GM18519 (cell line): ENCODE results near the gene KIF2B.
"Not testable (repeated sequence)": the region's sequence is repeated elsewhere in the genome, so short reads cannot be mapped to it uniquely, and the experiment has no call there.

ENCODE experiments used
- ATAC-seq: cut with Tn5 transposase; IDR thresholded peaks from one replicate; pipeline ENCODE4 v1.9.1; 2021; ENCODE audit warnings: mild to moderate bottlenecking, moderate library complexity; ENCODE audit not compliant: unreplicated experiment, low FRiP score

Gene KIF2B, protein sequence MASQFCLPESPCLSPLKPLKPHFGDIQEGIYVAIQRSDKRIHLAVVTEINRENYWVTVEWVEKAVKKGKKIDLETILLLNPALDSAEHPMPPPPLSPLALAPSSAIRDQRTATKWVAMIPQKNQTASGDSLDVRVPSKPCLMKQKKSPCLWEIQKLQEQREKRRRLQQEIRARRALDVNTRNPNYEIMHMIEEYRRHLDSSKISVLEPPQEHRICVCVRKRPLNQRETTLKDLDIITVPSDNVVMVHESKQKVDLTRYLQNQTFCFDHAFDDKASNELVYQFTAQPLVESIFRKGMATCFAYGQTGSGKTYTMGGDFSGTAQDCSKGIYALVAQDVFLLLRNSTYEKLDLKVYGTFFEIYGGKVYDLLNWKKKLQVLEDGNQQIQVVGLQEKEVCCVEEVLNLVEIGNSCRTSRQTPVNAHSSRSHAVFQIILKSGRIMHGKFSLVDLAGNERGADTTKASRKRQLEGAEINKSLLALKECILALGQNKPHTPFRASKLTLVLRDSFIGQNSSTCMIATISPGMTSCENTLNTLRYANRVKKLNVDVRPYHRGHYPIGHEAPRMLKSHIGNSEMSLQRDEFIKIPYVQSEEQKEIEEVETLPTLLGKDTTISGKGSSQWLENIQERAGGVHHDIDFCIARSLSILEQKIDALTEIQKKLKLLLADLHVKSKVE

GRCh38 chr17:53822764-53823163 lies at the start of gene KIF2B:
Gene KIF2B (plus strand): TSS chr17:53822927. CDS start chr17:53823034, 107 bp downstream.
- ATAC-seq, result no peak

DNA sequence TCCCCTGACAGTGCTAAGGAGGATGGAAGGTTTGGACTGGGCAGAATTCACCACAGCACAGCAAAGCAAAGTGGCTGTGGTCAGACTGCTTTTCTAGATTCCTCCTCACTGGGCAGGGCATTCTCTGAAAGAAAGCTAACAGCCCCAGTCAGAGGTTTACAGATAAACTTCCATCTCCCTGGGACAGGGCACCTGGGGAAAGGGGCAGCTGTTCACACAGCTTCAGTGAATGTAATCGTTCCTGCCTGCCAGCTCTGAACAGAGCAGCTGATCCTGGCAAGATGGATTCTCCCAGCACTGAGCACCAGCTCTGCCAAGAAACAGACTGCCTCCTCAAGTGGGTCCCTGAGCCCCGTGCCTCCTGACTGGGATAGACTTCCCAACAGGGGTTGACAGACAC lies 42.4 kb upstream of the KIF2B start:
- no peak for ATAC-seq

DNA sequence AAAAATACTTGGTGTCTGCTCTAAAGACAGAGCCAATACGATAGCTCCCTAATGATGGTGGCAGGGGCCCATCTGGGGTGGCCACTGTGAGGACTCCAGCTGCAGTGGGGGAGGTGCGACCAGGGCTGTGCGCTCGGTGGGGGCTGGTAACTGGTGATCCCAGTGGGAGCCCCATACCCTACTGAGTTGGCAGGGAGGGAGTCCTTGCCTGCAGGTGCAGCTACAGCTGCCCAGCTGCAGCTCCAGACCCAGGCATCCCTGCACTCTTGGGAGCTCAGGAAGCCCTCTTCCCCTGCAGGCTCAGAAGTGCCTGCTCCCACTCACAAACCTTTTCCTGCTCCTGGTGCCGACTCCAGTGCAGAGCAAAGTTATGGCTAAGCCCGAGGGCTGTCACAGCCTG lies 31.2 kb upstream of the KIF2B start:
- ATAC-seq, result no peak

GRCh38 chr17:53792451-53792850 lies 30.3 kb upstream of the KIF2B start:
- ATAC-seq, result no peak

GRCh38 chr17:53792997-53793396 lies 29.7 kb upstream of the KIF2B start:
- no peak for ATAC-seq

DNA sequence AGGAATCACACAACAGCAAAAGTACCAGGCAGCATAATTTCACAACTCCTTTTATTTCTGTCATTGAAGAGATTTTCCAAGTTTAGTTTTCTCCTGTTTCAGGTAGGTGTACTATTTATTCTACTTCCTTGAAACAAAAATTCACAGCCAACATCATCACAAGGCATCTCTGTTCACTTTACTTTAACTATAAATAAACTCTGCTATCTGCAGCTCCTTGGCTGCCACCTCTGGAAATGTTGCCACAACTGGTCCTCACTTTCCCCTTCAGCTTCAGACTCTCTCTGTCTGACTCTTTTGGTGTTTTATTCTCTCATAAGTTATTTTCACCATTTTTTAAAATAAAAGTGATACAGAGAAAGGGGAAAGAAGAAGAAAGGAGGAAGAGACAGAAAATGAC lies 27.9 kb upstream of the KIF2B start:
- no peak for ATAC-seq

DNA sequence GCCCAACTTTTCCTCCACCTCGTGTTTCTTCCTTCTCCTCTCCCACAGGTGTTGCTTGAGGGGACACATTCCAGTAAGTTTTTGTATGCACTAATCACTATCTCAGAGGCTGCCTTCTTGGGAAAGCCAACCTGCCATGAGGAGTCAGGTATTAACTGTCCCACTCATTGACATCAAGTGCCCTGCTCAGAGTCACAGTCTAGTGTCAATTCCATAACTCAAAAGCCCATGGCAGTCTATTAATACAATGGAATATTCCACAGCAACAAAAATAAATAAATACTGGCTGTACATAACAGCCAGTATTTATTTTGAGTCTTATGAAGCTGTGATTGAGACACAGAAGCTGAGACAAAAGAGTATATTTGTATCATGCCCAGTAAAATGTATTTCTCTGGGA lies 26.1 kb upstream of the KIF2B start:
- ATAC-seq, result no peak

GRCh38 chr17:53797501-53797900 lies 25.2 kb upstream of the KIF2B start:
- no peak for ATAC-seq

DNA sequence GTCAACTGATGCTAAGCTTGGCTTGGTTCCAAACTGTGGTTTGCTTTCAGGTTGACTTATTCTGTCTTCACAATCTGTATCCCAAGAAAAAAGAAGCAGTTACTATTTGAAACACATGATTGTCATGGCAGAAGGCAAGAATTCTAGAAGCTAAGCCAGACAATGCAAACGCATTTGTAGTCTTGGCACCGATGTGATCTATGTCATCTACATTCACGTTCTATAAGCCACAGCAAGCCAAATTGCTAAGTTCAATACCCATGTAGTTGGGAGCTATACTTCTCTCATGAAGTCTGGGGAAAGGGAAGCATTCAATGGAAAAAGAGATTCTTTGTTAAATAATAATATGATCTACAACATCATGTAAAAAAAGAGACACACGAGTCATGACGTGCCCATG lies 18.3 kb upstream of the KIF2B start:
- ATAC-seq, result no peak

GRCh38 chr17:53806473-53806872 lies 16.3 kb upstream of the KIF2B start:
- no peak for ATAC-seq

- no peak for ATAC-seq
Observed at GRCh38 chr17:53807286-53807685, 15.4 kb upstream of the KIF2B start.

- no peak for ATAC-seq
Observed at GRCh38 chr17:53818271-53818670, 4.5 kb upstream of the KIF2B start.

DNA sequence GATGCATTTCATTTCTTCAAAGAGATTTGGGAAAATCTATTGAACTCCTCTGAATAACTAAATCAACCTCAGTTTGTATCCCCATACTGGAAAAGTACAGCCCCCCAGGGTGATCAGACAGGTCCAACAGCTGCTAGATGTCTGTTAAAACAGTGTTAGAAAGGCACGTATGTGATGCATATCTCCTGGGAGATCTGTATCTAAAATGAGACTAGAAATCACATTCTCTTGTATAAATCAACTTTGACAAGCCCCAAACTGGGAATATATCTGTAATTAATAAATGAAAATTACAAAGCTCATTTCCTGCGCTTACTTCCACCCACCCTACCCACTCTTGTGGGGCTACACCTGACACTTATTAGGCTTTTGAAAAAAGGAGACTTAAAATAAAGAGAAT lies 3.8 kb upstream of the KIF2B start:
- ATAC-seq, result no peak

DNA sequence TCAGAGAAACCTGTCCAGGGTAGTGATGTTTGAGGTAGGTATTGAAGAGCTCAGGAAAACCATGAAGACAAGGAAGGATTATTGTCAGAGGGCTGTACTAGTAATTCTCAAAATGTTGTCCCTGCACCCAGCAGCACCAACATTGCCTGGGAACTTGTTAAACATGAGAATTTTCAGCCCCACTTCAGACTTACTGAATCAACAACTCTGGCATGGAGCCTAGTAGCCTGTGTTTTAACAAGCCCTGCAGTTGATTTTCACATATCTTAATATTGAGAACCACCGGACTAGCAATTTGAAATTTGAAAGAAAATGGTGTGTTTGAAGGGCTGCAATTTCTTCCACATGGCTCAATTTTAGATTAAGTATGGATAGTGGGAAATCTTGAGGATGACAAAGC lies 2.8 kb upstream of the KIF2B start:
- no peak for ATAC-seq

- ATAC-seq, result no peak
Observed at GRCh38 chr17:53823341-53824050, 769 bp downstream of the KIF2B start.

GRCh38 chr17:53834771-53835170 lies 12.0 kb downstream of the KIF2B start:
- not testable (repeated sequence) for ATAC-seq

DNA sequence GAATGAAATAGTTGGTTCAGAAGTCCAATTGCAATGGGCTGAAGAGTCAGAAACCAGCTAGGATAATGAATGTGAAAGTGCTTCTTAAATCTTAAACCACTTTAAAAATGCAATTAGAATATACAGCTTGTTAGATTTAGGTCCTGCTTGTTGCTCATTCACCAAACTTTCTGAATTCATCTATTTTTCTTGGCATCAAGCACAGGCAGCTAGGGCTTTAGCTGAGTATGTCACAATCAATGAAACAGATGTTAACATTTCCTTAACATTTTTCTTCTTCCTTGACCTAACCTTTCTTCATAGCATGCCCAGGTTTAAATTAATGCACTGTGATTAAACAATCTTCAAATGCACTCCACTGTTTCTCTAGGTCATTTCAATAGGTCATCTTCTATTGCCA lies 14.4 kb downstream of the KIF2B start:
- ATAC-seq, result no peak

- ATAC-seq, result no peak
Observed at GRCh38 chr17:53844491-53845107, 21.9 kb downstream of the KIF2B start.

GRCh38 chr17:53871128-53871527 lies 48.4 kb downstream of the KIF2B start:
- ATAC-seq, result not testable (repeated sequence)
